ENCODE results near the gene FN3KRP.
"Not testable (repeated sequence)": the region's sequence is repeated elsewhere in the genome, so short reads cannot be mapped to it uniquely, and the experiment has no call there.

The FN3KRP gene

DNA sequence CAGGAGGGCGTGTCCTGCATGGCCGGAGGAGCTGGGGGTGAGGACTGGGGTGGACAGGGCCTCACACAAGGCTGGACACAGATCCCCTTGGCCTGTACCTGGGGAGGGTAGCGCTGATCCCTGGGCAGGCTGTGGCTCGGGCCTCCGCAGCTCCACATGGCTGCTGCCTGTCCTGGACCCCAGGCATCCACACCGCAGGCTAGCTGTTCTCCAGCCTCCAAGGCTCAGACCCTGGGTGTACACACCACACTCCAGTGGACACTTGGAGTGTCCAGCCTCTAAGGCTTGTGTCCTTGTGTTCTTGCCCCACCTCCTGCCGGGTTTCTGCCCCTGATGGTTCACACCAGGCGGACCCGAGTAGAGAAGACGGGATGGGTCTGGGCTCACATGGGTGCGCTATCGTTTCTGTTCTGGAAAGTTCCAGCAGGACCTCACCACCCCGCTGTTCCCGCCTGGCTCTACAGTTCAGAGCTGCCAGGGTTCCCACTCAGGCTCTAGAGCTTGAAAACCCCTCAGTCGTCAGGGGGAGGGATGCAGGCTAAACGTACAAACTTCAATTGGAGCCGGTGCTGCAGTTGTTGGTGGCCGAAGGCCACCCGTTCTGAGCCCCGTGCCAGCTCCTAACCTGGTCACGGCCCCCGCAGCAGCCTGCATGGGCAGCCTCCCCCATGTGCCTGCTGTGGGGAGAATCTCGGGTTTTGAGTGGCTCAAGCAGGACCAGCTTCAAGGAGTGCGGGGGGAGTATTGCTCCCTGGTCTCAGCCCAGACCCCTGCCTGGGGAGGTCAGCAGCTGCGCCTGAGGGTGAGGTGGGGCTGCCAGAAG is 6.6 kb upstream of the FN3KRP start:
- no peak for DNase-seq

- no peak for DNase-seq
These were observed 5.8 kb upstream of the FN3KRP start for GRCh38 chr17:82710499-82711232.

GRCh38 chr17:82713071-82713723 is 3.3 kb upstream of the FN3KRP start:
- no peak for DNase-seq

- DNase-seq, result no peak
These were observed 2.6 kb downstream of the FN3KRP start for GRCh38 chr17:82718986-82719685.

- no peak for DNase-seq
These were observed 3.7 kb downstream of the FN3KRP start for GRCh38 chr17:82720204-82720603.

GRCh38 chr17:82722341-82723013 is 6.0 kb downstream of the FN3KRP start:
- DNase-seq, result no peak

DNA sequence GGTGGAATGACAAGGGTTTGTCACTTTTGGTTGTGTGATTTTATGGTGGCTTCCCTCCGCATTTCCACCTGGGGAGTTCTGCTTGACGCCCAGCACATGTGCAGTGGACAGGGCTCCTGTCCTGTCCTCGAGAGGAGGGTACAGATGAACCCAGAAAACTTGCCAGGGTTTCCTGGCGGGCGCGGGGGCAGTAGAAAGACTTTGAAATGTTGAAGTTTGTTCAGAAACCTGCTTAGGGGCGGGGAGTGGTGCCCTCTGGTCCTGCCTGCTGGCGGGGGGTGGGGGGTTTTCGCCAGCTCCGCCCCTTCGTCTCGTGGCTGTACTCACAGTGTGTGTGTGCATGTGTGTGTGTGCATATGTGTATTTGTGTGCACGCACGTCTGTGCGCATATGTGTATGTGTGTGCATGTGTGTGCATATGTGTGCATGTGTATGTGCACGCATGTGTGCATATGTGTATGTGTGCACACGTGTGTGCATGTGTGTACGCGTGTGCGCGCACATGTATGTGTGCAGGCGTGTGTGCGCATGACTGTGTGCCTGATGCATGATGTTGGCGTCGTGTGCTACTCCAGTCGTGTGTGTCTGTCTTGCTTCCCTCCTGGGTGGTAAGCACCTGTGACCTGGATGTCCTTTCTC is 6.8 kb downstream of the FN3KRP start:
- no peak for DNase-seq

- DNase-seq, result no peak
These were observed 9.9 kb downstream of the FN3KRP start for GRCh38 chr17:82726427-82726826.

- DNase-seq, result no peak
These were observed 13.2 kb downstream of the FN3KRP start for GRCh38 chr17:82729479-82730260.

DNA sequence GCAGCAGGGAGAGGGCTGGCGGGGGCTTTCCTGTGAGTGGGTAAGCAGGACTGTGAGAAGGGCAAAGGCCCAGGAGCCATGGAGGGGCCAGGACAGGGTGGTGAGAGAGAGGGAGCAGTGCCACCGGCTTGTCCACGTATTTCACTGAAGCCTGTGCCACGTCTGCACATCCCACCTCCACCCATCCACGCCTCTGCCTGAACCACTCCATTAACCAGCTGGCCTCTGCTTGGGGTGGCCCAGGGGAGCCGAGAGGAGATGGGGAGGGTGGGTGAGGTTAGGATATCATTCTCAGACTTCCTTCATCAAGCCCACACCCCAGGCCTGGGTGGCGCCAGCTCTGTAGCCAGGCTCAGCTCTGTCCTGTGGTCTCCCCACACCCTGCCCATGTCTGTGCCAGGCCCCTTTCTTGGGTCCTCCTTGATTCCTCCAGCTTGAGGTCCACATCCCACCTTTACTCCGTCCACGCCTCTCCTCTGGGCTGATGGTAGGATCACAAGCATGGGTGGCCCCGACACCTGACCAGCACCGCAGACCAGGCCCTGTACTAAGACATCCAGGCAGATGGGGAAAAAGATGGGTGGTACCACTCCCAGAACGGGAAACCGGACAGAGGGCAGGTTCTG is 15.7 kb downstream of the FN3KRP start:
- DNase-seq, result no peak

GRCh38 chr17:82734987-82735866 is 18.7 kb downstream of the FN3KRP start, which contains the start of gene FN3K:
Gene FN3K (plus strand): TSS chr17:82735615. CDS start chr17:82735637, 22 bp downstream.
- no peak for DNase-seq

GRCh38 chr17:82736511-82737185 is 20.1 kb downstream of the FN3KRP start:
- DNase-seq, result no peak

- DNase-seq, result no peak
These were observed 21.7 kb downstream of the FN3KRP start for GRCh38 chr17:82737967-82738877.

DNA sequence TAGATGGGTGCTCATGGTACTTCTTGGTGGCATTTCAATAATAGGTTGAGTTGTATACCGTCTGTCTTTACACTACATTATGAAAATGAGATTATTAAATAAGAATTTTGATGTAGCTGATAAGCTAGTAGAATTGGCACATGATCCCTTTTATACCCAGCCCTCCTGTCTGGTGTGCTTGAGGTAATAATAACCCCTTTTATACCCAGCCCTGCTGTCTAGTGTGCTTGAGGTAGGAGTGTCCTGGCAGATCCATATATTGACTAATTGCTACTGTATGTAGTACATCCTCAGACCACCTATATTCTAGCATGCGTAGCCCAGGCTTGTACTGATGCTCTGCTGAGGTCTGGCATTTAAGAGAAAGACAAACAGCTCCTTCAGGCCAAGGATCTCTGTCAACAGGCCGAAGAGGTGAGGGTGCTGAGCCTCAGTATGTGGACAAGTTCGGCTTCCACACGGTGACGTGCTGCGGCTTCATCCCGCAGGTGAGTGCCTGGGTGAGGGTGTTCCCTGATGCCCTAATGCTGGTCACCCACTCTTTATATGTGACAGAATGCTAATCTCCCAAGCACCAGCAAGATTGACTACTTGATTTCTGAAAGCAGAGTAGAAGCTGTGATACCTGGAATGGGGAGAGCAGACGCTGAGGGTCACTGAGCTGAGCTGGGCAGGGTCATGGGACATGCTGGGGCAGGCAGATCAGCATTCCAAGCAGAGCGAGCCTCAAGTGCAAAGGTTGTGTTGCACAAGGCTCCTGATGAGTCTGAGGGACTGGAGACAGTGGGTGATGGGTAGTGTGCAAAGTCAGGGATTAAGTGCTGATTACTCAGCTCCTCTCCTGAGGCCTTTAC is 24.6 kb downstream of the FN3KRP start:
- no peak for DNase-seq

DNA sequence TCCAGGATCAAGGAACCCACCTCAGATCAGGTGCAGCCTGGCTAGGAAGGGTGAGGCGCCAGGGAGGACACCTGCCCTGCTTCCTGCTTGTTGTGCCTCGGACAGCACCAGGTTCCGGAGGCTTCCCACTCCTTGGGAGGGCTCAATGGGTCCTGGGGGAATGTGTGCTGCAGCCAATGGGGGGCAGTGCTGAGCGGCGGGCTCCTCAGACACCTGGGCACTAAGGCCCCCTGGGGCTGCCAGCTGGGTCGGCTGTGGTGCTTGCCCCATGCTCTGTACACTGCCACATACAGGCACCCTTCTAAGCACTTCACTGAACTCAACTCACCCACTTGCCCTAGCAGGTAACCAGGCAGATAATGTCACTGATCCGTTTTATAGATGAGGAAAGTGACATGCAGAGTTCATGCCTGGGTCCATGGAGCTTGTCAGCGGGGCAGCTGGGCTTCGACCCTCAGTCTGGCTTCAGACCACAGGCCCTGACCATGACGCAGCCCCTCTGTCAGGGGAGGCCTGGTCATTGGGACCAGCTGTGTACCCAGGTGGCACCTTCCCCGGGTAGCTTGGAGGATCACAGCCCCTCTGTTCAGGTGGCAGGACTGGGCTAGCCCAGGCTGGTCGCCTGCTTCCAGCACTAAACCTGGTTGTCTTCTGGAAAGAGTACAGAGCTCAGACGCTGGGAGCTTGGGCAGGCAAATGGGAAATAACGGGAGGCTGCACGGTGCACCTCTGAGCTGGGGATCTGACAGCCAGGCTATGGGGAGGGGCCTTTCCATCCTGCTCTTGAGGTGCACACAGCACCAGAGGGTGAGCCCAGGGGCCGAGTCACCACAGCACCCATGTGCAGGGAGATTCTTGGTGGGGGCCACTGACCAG is 27.1 kb downstream of the FN3KRP start:
- DNase-seq, result no peak

- DNase-seq, result not testable (repeated sequence)
These were observed 28.2 kb downstream of the FN3KRP start for GRCh38 chr17:82744736-82745135.

Data from NCI-H1694 treated with DMSO at 0.1 percent for 48 hours (cell line).